ENCODE results near the gene ACADS.

ACADS gene

DNA sequence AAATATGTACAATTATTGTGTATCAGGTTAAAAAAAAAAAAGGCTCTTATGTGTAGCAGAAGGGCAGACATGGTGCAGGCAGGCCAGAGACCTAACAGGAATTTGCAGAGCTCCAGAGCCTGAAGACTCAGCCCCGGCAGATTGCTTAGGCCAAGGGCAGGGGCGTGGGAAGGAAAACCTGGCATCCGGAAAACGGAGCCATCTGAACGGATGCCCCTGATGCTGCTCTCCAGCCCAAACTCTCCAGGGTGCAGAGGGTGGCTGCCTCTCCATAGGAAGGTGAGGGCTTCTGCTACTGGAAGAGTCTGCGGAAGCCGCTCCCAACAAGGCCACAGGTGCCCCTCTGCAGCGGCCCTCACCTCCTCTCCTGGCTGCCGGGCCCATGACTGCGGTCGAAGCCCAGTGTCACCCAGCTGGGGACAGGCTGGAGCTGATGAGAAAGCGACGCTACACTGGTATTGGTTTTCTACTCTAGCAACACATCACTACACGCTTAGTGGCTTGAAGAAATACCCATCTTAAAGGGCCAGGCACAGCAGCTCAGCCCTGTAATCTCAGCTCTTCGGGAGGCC is 19.4 kb downstream of the ACADS start:
- TF ChIP-seq GATA3 (IDR thresholded peaks at IDR 0.05; ENCODE audit: low read depth, low read length) (no peak), GATA2 (IDR thresholded peaks at IDR 0.05; ENCODE audit: low read depth, low read length) (no peak)

DNA sequence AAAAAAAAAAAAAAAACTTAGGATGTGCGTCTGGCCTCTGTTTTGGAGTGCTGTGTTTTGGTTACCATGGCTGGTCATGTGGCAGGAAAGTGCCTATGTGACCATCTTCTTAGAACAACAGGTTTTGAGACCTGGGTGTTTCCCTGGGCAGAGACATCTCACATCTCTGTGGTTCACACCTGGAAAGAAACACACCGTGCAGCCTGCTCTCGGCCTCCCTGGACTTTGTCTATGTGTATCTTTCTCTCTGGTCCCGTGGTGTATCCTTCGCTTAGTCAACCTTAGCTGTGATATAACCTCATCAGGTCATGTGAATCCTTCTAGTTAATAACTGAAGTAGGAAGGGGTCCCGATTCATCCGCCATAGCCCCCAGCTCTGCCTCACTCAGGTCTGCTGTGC is 22.6 kb downstream of the ACADS start:
- no peak for TF ChIP-seq GATA2 (IDR thresholded peaks at IDR 0.05; ENCODE audit: low read depth, low read length)
- no peak for TF ChIP-seq GATA3 (IDR thresholded peaks at IDR 0.05; ENCODE audit: low read depth, low read length)

DNA sequence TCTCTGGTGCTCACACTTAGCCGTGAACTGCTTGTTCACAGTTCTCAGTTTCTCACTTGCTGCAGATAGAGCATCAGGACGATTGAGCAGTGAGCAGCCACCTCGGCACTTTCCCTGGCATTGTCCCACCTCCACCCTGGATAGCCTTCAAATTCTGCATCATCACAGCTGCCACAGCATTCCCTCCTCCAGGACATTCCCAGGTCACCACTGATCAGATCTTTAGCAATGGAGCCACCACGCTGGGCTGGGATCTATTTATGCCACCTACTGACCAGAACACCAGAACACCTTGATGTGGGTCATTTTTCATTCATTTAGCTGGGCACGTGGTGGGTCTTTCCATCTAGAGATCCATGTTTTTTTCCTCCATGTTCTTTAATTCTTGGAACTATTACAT is 23.6 kb downstream of the ACADS start:
- TF ChIP-seq GATA2 (IDR thresholded peaks at IDR 0.05; ENCODE audit: low read depth, low read length): no peak
- TF ChIP-seq GATA3 (IDR thresholded peaks at IDR 0.05; ENCODE audit: low read depth, low read length): no peak

DNA sequence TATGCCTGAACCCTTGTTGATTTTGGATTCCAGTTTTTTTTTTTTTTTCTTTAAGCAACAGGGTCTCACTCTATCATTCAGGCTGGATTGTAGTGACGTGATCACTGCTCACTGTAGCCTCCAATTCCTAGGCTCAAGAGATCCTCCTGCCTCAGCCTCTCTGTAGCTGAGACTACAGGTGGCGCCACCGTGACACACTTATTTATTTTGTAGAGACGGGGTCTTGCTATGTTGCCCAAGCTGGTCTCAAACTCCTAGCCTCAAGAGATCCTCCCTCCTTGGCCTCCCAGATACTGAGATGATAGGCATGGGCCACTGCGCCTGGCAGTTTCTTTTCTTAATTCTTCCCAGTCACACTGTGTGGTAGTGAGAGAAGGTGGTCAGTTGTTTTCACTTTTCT is 25.2 kb downstream of the ACADS start:
- no peak for TF ChIP-seq GATA3 (IDR thresholded peaks at IDR 0.05; ENCODE audit: low read depth, low read length)
- TF ChIP-seq GATA2 (IDR thresholded peaks at IDR 0.05; ENCODE audit: low read depth, low read length): no peak

DNA sequence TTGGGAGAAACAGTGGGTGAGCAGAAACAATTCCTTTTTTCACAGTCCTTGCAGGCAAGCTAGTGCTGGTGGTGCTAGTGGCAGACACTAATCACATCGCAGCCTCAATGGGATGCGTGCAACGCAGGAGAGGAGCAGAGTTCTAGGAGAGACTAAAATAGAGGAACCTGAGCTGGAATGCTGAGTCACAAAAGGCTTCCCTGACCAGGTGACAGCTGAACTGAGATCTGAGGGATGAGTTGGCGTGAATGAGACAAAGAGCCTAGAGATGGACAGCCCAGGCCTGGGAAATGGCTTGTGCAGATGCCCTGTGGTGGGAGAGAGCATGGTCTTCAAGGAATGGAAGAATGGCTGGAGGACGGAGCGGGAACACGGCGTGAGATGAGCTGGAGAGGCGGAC is 25.8 kb downstream of the ACADS start:
- no peak for TF ChIP-seq GATA3 (IDR thresholded peaks at IDR 0.05; ENCODE audit: low read depth, low read length)
- TF ChIP-seq GATA2 (IDR thresholded peaks at IDR 0.05; ENCODE audit: low read depth, low read length): no peak

DNA sequence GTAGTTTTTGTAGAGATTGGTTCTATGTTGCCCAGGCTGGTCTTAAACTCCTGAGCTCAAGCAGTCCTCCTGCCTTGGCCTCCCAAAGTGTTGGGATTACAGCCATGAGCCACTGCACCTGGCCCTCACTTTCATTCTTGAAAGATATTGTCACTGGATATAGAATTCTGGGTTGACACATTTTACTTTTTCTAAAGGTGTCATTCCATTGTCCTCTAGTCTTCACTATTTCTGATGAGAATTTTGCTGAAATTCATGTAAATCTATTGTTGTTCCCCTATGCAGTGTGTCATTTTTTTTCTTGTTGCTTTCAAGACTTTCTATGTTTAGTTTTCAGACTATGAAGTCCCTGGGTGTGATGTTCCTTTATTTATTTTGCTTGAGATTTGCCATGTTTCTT is 29.2 kb downstream of the ACADS start:
- TF ChIP-seq GATA2 (IDR thresholded peaks at IDR 0.05; ENCODE audit: low read depth, low read length) (no peak), GATA3 (IDR thresholded peaks at IDR 0.05; ENCODE audit: low read depth, low read length) (no peak)

DNA sequence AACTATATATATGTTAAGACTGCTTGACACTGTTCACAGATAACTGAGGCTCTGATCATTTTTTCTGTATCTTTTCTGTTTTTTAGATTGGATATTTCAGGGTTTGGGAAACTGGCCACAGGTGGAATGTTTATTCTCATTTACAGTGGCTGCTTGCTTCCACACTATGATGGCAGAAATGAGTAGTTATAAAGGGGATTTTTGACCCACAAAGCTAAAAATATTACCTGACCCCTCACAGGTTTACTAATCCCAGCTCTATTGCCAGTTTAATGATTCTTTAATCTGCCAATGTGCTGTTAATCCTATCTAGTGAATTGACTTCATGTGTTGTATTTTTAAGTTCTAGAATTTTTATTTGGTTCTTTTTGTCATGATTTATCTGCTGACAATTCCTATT is 29.6 kb downstream of the ACADS start:
- TF ChIP-seq GATA2 (IDR thresholded peaks at IDR 0.05; ENCODE audit: low read depth, low read length): no peak
- no peak for TF ChIP-seq GATA3 (IDR thresholded peaks at IDR 0.05; ENCODE audit: low read depth, low read length)

DNA sequence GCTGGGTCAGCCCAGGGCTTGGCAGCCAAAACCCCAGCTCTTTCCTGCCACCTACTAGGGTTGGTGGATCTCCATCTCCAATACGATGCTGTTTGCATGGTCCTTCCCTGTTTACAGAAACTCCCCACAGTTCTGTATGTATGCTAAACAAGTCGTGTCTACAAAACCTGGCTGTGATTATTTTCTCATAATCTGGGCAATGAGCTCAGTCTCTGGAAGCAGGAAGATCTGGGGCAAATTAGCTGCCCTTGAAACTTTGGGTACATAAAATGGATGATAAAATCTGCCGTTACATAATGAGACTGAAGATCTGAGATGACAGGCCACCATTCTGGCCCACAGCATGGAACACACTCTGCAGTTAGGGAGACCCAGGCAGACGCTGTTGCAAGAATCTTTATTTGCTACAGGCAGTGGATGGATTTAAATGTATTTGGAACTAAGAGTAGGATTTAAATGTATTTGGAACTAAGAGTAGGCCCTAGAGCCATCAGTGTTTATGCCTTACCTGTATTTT is 31.7 kb downstream of the ACADS start:
- TF ChIP-seq GATA3 (IDR thresholded peaks at IDR 0.05; ENCODE audit: low read depth, low read length) (0 out of 2 replicates have a peak, but pooled peaks have one; percentile 30), GATA2 (IDR thresholded peaks at IDR 0.05; ENCODE audit: low read depth, low read length) (peak; percentile 60)

DNA sequence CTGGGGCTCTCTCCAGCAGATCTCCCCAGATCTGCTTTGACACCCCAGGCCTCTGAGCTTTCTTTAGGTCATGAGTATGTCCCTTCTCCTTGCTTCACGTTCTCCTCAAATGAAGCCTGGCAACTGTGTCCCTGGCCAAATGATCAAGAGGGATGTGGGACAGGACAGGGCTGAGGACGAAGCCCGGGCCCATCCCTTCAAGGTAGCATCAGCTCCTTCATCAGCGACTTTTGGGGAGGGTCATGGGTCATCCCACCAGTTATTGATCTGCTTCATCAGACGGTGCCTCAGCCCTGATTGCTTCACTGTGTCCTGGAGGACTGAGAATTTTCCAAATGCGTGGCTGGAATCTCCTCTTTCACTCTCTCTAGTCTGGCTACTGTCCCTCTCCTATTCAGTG is 32.3 kb downstream of the ACADS start:
- TF ChIP-seq GATA2 (IDR thresholded peaks at IDR 0.05; ENCODE audit: low read depth, low read length): no peak
- TF ChIP-seq GATA3 (IDR thresholded peaks at IDR 0.05; ENCODE audit: low read depth, low read length): no peak

DNA sequence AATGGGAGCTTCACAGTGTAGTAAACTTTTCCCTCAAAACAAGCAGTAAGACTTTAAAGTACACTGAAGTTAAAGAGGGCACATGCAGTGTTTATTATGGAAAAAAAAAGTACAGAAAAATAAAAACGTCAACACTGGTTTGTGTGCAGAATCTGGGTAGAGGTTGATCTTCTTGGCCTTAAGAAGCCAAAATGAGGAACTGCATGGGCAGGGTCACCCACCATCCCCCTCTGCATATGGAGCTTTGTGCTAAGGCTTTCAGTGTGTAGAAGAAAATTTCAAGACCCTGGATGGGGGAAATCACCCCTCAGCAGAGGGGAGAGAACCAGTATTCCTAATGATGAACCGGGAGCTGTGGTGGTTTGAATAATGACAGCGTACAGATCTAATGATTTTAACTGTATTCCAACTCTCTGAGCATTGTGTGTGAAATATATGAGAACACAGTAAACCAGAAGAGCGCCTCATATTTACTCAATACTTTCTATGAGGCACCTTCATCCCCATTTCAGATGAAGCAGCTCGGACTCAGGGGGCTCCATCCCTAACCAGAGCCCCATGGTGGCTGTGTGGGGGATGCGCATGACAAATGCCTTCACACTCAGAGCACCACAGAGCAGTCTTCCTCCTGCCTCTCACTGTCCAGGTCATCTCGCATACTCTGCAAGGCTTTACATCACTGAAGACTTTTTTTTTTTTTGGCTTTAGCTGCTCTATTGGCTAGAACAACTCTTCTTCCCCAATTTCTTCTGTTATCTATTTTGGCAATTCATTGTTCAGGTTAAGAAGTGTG is 33.4 kb downstream of the ACADS start:
- TF ChIP-seq GATA3 (IDR thresholded peaks at IDR 0.05; ENCODE audit: low read depth, low read length): no peak
- no peak for TF ChIP-seq GATA2 (IDR thresholded peaks at IDR 0.05; ENCODE audit: low read depth, low read length)

DNA sequence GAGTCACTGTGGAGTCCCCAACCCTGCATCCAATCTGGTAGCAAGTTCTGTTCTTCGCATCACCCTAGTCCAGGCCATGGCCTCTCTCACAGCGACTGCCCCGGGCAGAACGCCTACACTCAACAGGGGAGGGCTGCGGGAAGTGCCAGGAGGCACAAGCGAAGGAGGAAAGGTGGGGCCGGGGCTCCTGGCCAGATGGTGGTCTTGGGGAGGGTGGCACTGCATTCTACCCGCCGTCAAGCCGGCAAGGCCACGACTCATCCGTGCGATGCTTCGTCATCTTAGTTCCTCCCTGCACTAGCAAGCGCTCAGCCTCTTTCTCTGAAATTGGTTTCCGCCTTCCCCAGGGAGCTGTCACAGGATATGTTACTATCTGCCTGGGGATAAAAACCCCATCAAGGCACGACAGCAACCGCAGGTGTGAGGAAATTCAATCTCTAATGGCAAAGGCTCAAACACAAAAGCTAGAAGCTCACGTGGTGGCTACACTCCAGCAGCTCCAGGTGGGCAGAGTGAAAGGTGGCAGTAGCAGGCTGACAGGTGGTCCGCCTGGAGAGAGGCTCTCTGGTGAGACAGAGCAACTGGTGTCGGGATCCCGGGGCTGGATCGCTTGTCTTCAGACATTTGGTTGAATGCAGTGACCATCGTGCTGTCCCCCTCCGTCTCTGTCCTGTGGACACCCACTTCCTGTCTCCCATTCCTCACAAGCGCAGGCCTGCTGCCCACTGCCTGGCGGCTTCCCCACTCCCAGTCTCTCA is 34.1 kb downstream of the ACADS start:
- no peak for TF ChIP-seq GATA2 (IDR thresholded peaks at IDR 0.05; ENCODE audit: low read depth, low read length)
- no peak for TF ChIP-seq GATA3 (IDR thresholded peaks at IDR 0.05; ENCODE audit: low read depth, low read length)

DNA sequence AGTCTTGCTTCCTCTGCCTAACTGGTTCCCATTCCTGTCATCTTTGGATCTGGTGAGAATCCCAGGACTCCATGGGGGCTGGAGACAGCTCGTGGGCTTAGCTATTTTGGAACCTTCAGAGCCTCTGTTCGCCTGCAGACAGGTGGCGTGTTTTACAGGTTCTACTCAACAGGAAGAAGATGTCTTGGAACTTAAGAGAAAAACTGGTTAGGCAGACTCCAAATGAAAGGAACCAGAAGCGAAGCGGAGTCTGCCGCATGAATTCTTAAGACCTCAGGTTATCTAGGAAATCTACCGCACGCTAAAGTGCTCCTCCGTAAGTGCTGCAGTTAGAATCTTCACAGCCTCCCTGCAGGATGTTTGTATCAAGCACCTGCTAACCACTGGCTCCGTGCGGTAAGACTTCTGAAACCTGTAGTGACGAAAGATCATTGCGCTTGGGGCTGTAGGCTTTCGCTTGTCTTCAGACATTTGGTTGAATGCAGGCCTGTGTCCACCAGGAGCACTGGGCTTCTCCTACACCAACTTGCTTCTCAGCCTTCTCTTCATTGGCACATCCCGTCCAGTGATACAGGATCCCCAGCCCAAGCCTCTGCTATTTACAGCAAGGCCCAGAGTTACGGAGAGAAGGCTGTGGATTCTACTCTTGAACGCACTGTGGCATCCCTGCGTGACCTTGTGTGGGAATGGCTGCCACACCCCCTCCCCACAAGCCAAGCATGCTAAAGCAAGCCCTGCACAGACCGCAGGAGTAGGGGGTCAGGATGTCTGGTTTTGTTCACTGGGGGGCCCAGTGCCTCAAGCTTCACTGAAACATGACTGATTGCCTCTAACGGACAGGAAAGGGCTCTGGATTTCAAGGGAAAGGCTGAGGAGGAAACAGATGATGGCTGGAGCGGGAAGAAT is 35.0 kb downstream of the ACADS start:
- TF ChIP-seq GATA2 (IDR thresholded peaks at IDR 0.05; ENCODE audit: low read depth, low read length) (no peak), GATA3 (IDR thresholded peaks at IDR 0.05; ENCODE audit: low read depth, low read length) (no peak)

DNA sequence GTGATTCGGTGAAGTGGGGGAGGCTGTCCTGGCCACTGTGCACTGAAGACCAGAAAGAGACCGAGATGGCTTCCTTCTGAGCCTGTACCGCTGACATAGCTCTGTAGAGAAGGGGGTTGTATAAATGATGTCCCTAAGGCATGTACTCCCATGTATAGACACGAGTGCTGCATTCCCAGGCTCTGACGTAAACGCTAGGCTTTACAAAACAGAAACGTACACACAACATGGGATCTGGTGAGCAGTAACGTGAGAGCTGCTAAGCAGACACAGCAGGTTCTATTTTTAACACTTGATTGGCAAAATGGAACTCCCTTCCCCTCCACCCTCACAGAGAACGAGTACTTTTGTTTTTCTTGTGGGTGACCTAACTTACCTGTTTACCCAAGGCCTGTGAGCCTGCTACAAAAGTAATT is 35.9 kb downstream of the ACADS start:
- TF ChIP-seq GATA3 (IDR thresholded peaks at IDR 0.05; ENCODE audit: low read depth, low read length): no peak
- TF ChIP-seq GATA2 (IDR thresholded peaks at IDR 0.05; ENCODE audit: low read depth, low read length): no peak

Data from SH-SY5Y (cell line).